PC-3 (cell line): ENCODE measurements around the gene BAG5. TPM values are rescaled to one million over a fixed set of nuclear protein-coding genes. Genes with fewer than 3 reads are reported as not detected.
A peak's percentile ranks its signal among the peaks of the same experiment; 100 is the strongest.

Source experiments
- ATAC-seq: fragments of 200-7000 bp; cut with Tn5 transposase; 2 replicates; pipeline ENCODE4 v1.9.1; 2020; ENCODE audit warnings: mild to moderate bottlenecking, moderate library complexity
- BruUV-seq: library from RNA; stranded (reverse); fragments of 400-500 nt; replicated peaks from 2 replicates; lab custom pipeline; 2021; lab: Mats Ljungman, UMichigan
- CTCF ChIA-PET: fragments of 300-600 bp; sonication (Branson Sonifier 250); formaldehyde crosslinking; loops from one replicate; lab custom pipeline; 2022; ENCODE audit warnings: antibody characterized with exemption; lab: Charles Lee
- POLR2A ChIA-PET: fragments of 300-600 bp; sonication (Branson Sonifier 250); formaldehyde crosslinking; loops from one replicate; lab custom pipeline; 2022; ENCODE audit warnings: antibody characterized with exemption; ENCODE audit not compliant: unreplicated experiment; lab: Charles Lee
- DNase-seq: peaks from one replicate; pipeline ENCODE4 v3.0.0-alpha.2; 2015
- H2AFZ ChIP-seq: fragments of 300-600 bp; sonication (generic); 2 replicates; pipeline ENCODE4 v1.6.0; 2016; ENCODE audit warnings: antibody characterized with exemption, low read length
- H3F3A ChIP-seq: fragments of 300-600 bp; sonication (generic); one replicate; pipeline ENCODE4 v1.6.0; 2017; ENCODE audit warnings: antibody characterized with exemption, low read length, control low read depth, mild to moderate bottlenecking; ENCODE audit not compliant: unreplicated experiment
- H3K27ac ChIP-seq: fragments of 300-600 bp; sonication (generic); 2 replicates; pipeline ENCODE4 v1.5.1; 2016; ENCODE audit warnings: mild to moderate bottlenecking, low read length
- H3K27me3 ChIP-seq: fragments of 300-600 bp; sonication (generic); 2 replicates; pipeline ENCODE4 v1.6.1; 2016; ENCODE audit warnings: low read length, mixed read lengths
- H3K36me3 ChIP-seq: fragments of 300-600 bp; sonication (generic); 2 replicates; pipeline ENCODE4 v1.6.1; 2016; ENCODE audit warnings: low read depth, mixed run types, low read length, mixed read lengths
- H3K4me1 ChIP-seq: fragments of 300-600 bp; sonication (generic); 2 replicates; pipeline ENCODE4 v1.5.1; 2016; ENCODE audit warnings: low read length; ENCODE audit not compliant: insufficient read depth
- H3K4me2 ChIP-seq: fragments of 300-600 bp; sonication (generic); 2 replicates; pipeline ENCODE4 v1.6.0; 2016; ENCODE audit warnings: low read length
- H3K4me3 ChIP-seq: fragments of 300-600 bp; sonication (generic); 2 replicates; pipeline ENCODE4 v1.5.1; 2016; ENCODE audit warnings: mild to moderate bottlenecking, low read length, mixed read lengths
- H3K79me2 ChIP-seq: fragments of 300-600 bp; sonication (generic); 2 replicates; pipeline ENCODE4 v1.6.1; 2017; ENCODE audit warnings: low read length, mixed read lengths
- H3K9ac ChIP-seq: fragments of 300-600 bp; sonication (generic); 2 replicates; pipeline ENCODE4 v1.6.0; 2016; ENCODE audit warnings: mild to moderate bottlenecking, low read length
- H3K9me2 ChIP-seq: fragments of 300-600 bp; sonication (generic); replicated peaks from 2 replicates; pipeline ENCODE4 v1.6.1; 2016; ENCODE audit warnings: mixed run types, low read length, mixed read lengths
- H3K9me3 ChIP-seq: fragments of 300-600 bp; sonication (generic); 2 replicates; pipeline ENCODE4 v1.6.1; 2016; ENCODE audit warnings: low read length, mixed read lengths
- H4K20me1 ChIP-seq: fragments of 300-600 bp; sonication (generic); 2 replicates; pipeline ENCODE4 v1.6.1; 2016; ENCODE audit warnings: low read length, mixed read lengths
- EZH2 ChIP-seq: fragments of 300-600 bp; sonication (generic); IDR thresholded peaks from one replicate; pipeline ENCODE4 v1.6.1; 2017; ENCODE audit warnings: antibody characterized with exemption, mild to moderate bottlenecking, low read length; ENCODE audit not compliant: unreplicated experiment
- EZH2phosphoT487 ChIP-seq: fragments of 300-600 bp; sonication (generic); IDR thresholded peaks from 2 replicates; pipeline ENCODE4 v1.6.1; 2018; ENCODE audit warnings: mild to moderate bottlenecking, antibody characterized with exemption, low read length, borderline replicate concordance
- intact Hi-C: fragments of 100-400 bp; cut with micrococcal nuclease; formaldehyde crosslinking; loops from 2 replicates; pipeline ENCODE4 v1.9.0; 2023
- total RNA-seq: library from RNA; depleted of rRNA; stranded (reverse); fragments of >200 nt; gene quantifications from 2 replicates; pipeline ENCODE4 v1.2.3, GENCODE V29; 2014
- TF ChIP-seq, protein P1 (sequence below): fragments of 300-600 bp; sonication (generic); conservative IDR thresholded peaks from 2 replicates; pipeline ENCODE4 v1.5.1; 2017; ENCODE audit warnings: antibody characterized with exemption, low read depth, mild to moderate bottlenecking, low read length

BAG5 gene
- total RNA-seq, 1 experiment from 2014 or later: 33.0 TPM

DNA sequence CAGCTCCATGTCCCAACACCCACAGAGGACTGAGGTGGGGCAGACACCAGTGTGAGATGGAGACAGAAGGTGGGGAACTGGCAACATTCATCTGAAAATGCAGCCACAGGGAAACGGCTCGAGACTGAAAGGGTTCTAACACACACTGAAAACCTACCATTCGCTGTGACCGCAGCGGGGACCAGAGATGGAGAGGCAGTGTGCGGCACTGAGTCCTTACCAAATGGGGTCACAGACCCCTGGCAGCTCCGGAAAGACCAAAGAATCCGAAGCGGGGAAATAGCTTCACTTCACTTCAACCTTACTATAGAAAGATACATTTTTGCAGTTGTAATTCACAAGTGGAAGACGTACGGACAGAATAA, 9.6 kb downstream of the BAG5 start:
- POLR2A ChIA-PET: interaction anchor here (1.1 kb wide), 2 partner anchors 9 to 32 kb away, joined by 4 to 5 read pairs; no protein-coding TSS in a partner anchor
- H3K4me1 ChIP-seq: peaks cover 15% of the 10 kb centered on the region
- DNase-seq (no peak), ATAC-seq (no peak)
- H3K79me2 ChIP-seq: peaks cover 22% of the 10 kb centered on the region
- no peak overlapping the region for H3K9ac ChIP-seq
- no peaks in the 10 kb centered on the region for H3K9me3 ChIP-seq
- H3K4me2 ChIP-seq: peak overlapping the region; percentile 40
- no peaks in the 10 kb centered on the region for H3K27me3 ChIP-seq
- no TSS peak for BruUV-seq
- H3K27ac ChIP-seq: no peak overlapping the region
- CTCF ChIA-PET: interaction anchor here (1.1 kb wide), 2 partner anchors 12 to 34 kb away, joined by 4 read pairs; no protein-coding TSS in a partner anchor
- H3F3A ChIP-seq: no peaks in the 10 kb centered on the region
- peaks cover 11% of the 10 kb centered on the region; the same call in 1 of the 2 replicates for H4K20me1 ChIP-seq
- H3K4me3 ChIP-seq: no peak overlapping the region
- no peaks in the 10 kb centered on the region for H3K9me2 ChIP-seq
- H3K36me3 ChIP-seq: no peaks in the 10 kb centered on the region; the same call in 1 of the 2 replicates
- intact Hi-C loops: no loop called here
- no peak overlapping the region for H2AFZ ChIP-seq
- TF ChIP-seq EZH2phosphoT487 (no peak), EZH2 (no peak)
- TF ChIP-seq, protein P1, sequence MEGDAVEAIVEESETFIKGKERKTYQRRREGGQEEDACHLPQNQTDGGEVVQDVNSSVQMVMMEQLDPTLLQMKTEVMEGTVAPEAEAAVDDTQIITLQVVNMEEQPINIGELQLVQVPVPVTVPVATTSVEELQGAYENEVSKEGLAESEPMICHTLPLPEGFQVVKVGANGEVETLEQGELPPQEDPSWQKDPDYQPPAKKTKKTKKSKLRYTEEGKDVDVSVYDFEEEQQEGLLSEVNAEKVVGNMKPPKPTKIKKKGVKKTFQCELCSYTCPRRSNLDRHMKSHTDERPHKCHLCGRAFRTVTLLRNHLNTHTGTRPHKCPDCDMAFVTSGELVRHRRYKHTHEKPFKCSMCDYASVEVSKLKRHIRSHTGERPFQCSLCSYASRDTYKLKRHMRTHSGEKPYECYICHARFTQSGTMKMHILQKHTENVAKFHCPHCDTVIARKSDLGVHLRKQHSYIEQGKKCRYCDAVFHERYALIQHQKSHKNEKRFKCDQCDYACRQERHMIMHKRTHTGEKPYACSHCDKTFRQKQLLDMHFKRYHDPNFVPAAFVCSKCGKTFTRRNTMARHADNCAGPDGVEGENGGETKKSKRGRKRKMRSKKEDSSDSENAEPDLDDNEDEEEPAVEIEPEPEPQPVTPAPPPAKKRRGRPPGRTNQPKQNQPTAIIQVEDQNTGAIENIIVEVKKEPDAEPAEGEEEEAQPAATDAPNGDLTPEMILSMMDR: no peak

DNA sequence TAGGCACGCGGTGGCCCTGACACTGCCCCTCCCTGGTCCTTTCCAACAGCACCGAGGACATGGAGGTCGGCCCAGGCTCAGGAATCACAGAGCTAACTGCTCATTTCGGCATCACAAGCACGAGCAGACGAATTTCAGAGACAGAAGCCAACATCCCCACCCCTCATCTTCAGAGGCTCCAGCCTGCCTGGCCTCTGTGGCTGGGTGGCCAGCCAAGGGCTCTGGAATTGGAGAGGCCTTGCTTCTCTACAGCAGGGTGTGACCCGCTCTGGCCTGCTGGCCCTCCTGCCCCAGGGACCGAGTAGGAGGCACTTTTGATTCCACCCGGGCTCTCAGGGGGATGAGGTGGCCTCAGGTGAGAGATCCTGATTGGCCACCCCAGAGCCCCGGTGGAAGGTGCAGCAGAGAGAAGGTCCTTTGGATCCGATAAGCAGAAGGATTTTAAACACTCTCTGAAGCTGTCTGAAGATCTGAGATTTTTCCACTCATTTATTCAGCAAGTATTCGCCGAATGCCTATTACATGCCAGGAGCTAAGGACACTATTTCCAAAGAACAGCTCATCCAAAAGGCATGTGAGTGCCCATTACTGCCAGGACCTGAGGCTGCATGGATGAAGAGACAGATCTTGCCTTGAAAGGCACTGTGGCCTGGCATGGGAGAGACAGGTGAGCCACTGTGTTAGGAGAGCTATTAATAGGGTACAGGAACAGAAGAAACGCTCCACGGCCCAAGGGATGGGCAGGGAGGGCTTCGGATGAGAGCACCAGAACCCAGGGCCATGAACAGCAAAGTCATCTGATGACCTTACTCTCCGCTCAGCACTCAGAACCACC, 10.2 kb downstream of the BAG5 start:
- Histone ChIP-seq H4K20me1 (peaks cover 6% of the 10 kb centered on the region; the same call in 1 of the 2 replicates), H3K9me3 (no peaks in the 10 kb centered on the region), H3K36me3 (no peaks in the 10 kb centered on the region; the same call in 1 of the 2 replicates), H3K27me3 (no peaks in the 10 kb centered on the region), H3K79me2 (peaks cover 16% of the 10 kb centered on the region), H3K9ac (no peak overlapping the region), H3K27ac (no peak overlapping the region), H3K4me3 (no peak overlapping the region), H3K9me2 (no peaks in the 10 kb centered on the region), H2AFZ (no peak overlapping the region), H3F3A (no peaks in the 10 kb centered on the region), H3K4me2 (peak overlapping the region; percentile 40), H3K4me1 (peaks cover 15% of the 10 kb centered on the region)
- no TSS peak for BruUV-seq
- ChIA-PET POLR2A (interaction anchor here (0.7 to 1.1 kb wide), 3 partner anchors 9 to 1201 kb away, joined by 3 to 5 read pairs (median 4); partner anchors contain the start of gene SIVA1), CTCF (interaction anchor here (1.1 kb wide), 2 partner anchors 12 to 34 kb away, joined by 4 read pairs; no protein-coding TSS in a partner anchor)
- DNase-seq: peak; percentile 83
- intact Hi-C loops: no loop called here
- peak; percentile 92 for ATAC-seq
- TF ChIP-seq, protein P1: no peak
- TF ChIP-seq EZH2phosphoT487 (no peak), EZH2 (no peak)
